HG02588 (cell line): ENCODE results near the gene EVA1C.
"Not testable (repeated sequence)": the region's sequence is repeated elsewhere in the genome, so short reads cannot be mapped to it uniquely, and the experiment has no call there.

Experiments used
- ATAC-seq: cut with Tn5 transposase; IDR thresholded peaks from one replicate; pipeline ENCODE4 v1.9.1; 2021; ENCODE audit warnings: mild to moderate bottlenecking, moderate library complexity; ENCODE audit not compliant: unreplicated experiment

Gene EVA1C

GRCh38 chr21:32494934-32495709, 82.6 kb downstream of the EVA1C start:
- no peak for ATAC-seq

DNA sequence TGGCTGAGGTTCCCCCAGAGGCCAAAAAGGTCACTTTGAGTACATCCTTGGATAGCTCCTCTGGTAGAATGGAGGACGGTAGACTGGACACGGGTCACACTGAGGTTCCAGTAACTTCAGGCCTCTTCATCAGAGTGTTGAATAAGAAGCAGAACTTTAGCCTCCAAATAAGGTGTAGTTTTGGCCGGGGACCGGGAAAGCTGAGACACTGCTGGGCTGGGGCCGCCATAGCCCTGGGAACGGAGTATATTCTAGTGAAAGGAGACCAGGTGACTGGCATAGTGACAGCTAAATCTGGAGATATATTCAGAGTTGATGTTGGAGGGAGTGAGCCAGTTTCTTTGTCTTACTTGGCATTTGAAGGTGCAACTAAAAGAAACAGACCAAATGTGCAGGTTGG, 84.1 kb downstream of the EVA1C start:
- ATAC-seq, result no peak

- ATAC-seq, result no peak
Measured at GRCh38 chr21:32499249-32500055, 86.9 kb downstream of the EVA1C start.

GRCh38 chr21:32503641-32504040, 91.1 kb downstream of the EVA1C start:
- ATAC-seq, result not testable (repeated sequence)

GRCh38 chr21:32505767-32506166, 93.3 kb downstream of the EVA1C start:
- ATAC-seq, result not testable (repeated sequence)

GRCh38 chr21:32506411-32506965, 94.0 kb downstream of the EVA1C start:
- ATAC-seq, result not testable (repeated sequence)

DNA sequence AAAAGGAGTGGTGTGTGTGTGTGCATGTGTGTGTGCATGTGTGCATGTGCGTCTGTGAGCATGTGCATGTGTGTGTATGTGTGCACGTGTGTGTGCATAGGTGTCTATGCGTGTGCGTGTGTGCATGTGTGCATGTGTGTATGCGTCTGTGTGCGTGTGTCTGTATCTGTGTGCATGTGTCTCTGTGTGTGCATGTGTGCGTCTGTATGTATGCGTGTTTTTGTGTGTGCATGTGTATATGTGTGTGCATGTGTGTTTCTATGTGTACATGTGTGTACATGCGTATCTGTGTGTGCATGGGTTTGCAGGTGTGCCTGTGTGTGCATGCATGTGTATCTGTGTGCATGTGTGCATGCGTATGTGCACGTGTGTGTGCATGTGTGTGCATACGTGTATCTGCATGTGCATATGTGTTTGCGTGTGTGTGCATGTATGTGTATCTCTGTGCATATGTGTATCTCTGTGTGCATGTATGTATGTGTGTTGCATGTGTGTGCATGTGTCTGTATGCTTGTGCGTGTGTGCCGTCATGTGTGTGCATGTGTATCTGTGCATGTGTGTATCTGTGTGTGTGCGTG, 94.9 kb downstream of the EVA1C start:
- ATAC-seq, result no peak

DNA sequence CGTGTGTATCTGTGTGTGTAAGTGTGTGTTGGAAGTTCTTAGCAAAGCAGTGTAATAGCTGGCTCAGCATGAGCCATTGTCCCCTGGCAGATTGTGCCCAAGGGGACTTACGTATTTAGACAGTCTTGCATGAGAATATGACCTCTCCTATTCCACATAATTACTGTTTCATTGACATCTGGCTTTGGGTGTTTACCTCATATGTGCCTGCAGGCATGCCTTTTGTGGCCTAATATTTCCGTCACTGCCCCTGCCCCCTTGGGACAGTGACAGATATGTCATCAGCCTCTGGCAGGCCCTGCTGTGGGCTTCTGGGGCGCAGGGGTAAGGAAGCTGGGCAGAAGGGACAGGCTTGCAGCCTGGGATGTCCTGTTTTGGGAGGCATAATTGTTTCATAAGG, 95.5 kb downstream of the EVA1C start:
- ATAC-seq, result not testable (repeated sequence)

GRCh38 chr21:32508558-32508957, 96.1 kb downstream of the EVA1C start:
- no peak for ATAC-seq

- ATAC-seq, result not testable (repeated sequence)
Measured at GRCh38 chr21:32508975-32509374, 96.5 kb downstream of the EVA1C start.

- ATAC-seq, result no peak
Measured at GRCh38 chr21:32514275-32515055, 102.0 kb downstream of the EVA1C start.

- no peak for ATAC-seq
Measured at GRCh38 chr21:32515874-32516273, 103.4 kb downstream of the EVA1C start.

GRCh38 chr21:32516756-32517649, 104.5 kb downstream of the EVA1C start:
- no peak for ATAC-seq

GRCh38 chr21:32519945-32520874, 107.7 kb downstream of the EVA1C start:
- no peak for ATAC-seq

DNA sequence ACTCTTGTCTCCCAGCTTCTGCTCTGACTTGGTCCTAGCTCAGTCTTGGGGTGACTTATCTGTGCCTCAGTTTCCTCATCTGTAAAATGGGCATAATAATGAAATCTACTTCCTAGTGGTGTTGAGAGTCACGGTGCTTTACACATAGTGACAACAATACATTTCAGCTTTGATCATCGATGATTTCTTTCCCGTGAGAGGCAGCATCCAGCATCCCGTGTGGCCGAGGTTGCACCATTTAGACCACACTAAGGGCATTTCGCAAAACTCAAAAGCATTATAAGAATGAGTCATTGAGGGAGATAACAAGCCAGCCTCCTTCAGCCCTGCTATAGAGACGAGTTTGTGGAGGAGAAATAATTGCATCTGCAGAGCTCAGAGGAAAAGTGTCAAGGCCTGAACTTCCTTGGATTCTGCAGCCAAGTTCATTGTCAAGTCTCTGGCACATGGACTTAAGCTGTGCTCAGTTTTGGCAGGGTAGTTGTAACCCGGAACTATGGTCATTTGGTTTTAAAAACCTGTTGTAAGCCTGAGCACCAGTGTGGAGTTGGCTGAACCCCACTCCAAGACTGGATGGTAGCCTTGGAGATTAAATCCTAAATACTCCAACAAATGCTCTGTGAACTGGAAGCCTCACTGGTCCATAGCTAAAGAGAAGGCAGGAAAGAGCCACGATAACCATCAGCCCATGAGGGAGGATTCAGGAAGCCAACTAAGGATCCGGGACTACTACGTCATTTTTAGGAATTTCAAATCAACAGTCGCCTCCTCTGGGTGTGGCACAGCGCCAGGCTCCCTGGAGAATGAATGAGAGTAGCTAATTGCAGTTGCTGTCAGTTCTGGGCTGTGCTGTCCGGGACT, 108.6 kb downstream of the EVA1C start:
- ATAC-seq, result no peak

- no peak for ATAC-seq
Measured at GRCh38 chr21:32521736-32522355, 109.3 kb downstream of the EVA1C start.

GRCh38 chr21:32523463-32523862, 111.0 kb downstream of the EVA1C start:
- ATAC-seq, result no peak
